Loucy (cell line): ENCODE measurements around the gene SERPINE1.

Experiments
- CTCF ChIP-seq: fragments of 200-600 bp; sonication (generic); conservative IDR thresholded peaks from 2 replicates; pipeline ENCODE4 v1.5.1; 2014; ENCODE audit warnings: mild to moderate bottlenecking, antibody characterized with exemption, low read length
- EZH2phosphoT487 ChIP-seq: fragments of 200-600 bp; IDR thresholded peaks from 2 replicates; pipeline ENCODE4 v1.6.1; 2018; ENCODE audit warnings: antibody characterized with exemption, mild to moderate bottlenecking, moderate library complexity, borderline replicate concordance

GRCh38 chr7:101088069-101088425, 38.9 kb upstream of the SERPINE1 start:
- TF ChIP-seq CTCF (no peak), EZH2phosphoT487 (no peak)
